HepG2 (cell line): ENCODE results near the gene DEFB129.
A peak's percentile ranks its signal among the peaks of the same experiment; 100 is the strongest.

Experiments used
- ASH2L ChIP-seq: fragments of 300-600, 200-600 bp; sonication (generic); IDR thresholded peaks from 2 replicates; pipeline ENCODE4 v1.7.0; 2017; ENCODE audit warnings: low read depth, mild to moderate bottlenecking, moderate library complexity, mixed read lengths, low read length; ENCODE audit not compliant: insufficient read length
- CENPX ChIP-seq: sonication (generic); formaldehyde crosslinking; IDR thresholded peaks from 2 replicates; pipeline ENCODE4 v1.9.0; 2021; ENCODE audit warnings: mild to moderate bottlenecking, missing genetic modification reagents, moderate library complexity
- EZH2 ChIP-seq: conservative IDR thresholded peaks from 2 replicates; pipeline ENCODE4 v1.6.1; 2012; ENCODE audit warnings: mild to moderate bottlenecking, low read depth, low read length, moderate library complexity
- IRF2 ChIP-seq: IDR thresholded peaks from 2 replicates; pipeline ENCODE4 v1.6.1; 2018; ENCODE audit warnings: missing genetic modification reagents, missing compliant biosample characterization
- MLX ChIP-seq: IDR thresholded peaks from 2 replicates; pipeline ENCODE4 v1.6.1; 2016
- SIN3A ChIP-seq: IDR thresholded peaks from 2 replicates; pipeline ENCODE4 v1.6.1; 2011; ENCODE audit warnings: low read depth, mild to moderate bottlenecking, control low read depth, low read length, borderline replicate concordance
- SOX5 ChIP-seq: IDR thresholded peaks from 2 replicates; pipeline ENCODE4 v1.6.1; 2016; ENCODE audit warnings: borderline replicate concordance
- SOX6 ChIP-seq, 2 experiments: fragments of 450-650 bp in 1 of 2; sonication (generic) in 1 of 2; formaldehyde crosslinking in 1 of 2; IDR thresholded peaks; 2 replicates each; pipeline versions ENCODE4 v1.4.0 to v1.6.1; 2017 to 2020; ENCODE audit warnings: antibody characterized with exemption in 1 of 2, mild to moderate bottlenecking in 1 of 2, missing genetic modification reagents in 1 of 2
- SP1 ChIP-seq, 2 experiments: fragments of 450-650 bp in 1 of 2; sonication (generic) in 1 of 2; formaldehyde crosslinking in 1 of 2; IDR thresholded peaks; 2 replicates each; pipeline versions ENCODE4 v1.4.0 to v1.6.1; 2016 to 2020; ENCODE audit warnings: missing genetic modification reagents in 1 of 2
- SP2 ChIP-seq: sonication (generic); formaldehyde crosslinking; IDR thresholded peaks from 2 replicates; pipeline ENCODE4 v1.5.1; 2020; ENCODE audit warnings: mild to moderate bottlenecking, missing genetic modification reagents
- SRF ChIP-seq: IDR thresholded peaks from 2 replicates; pipeline ENCODE4 v1.6.1; 2011; ENCODE audit warnings: mild to moderate bottlenecking, low read depth, low read length, moderate library complexity
- ZNF350 ChIP-seq: sonication (generic); formaldehyde crosslinking; IDR thresholded peaks from 2 replicates; pipeline ENCODE4 v1.4.0; 2020; ENCODE audit warnings: mild to moderate bottlenecking, low read depth, missing genetic modification reagents, borderline replicate concordance

GRCh38 chr20:258963-259362 is 31.9 kb downstream of the DEFB129 start:
- TF ChIP-seq IRF2 (CRISPR knock-in tag) = 0 out of 2 replicates have a peak, but pooled peaks have one; percentile 36
- 0 out of 2 replicates have a peak, but pooled peaks have one; percentile 14 for TF ChIP-seq MLX (CRISPR knock-in tag)
- no peak for TF ChIP-seq SOX6 (IDR thresholded peaks at IDR 0.05)
- no peak for TF ChIP-seq SOX6 (CRISPR knock-in tag; IDR thresholded peaks at IDR 0.05)
- TF ChIP-seq SP1 (IDR thresholded peaks at IDR 0.05) = no peak
- TF ChIP-seq SP1 (CRISPR knock-in tag; IDR thresholded peaks at IDR 0.05) = no peak
- TF ChIP-seq SRF = no peak
- TF ChIP-seq EZH2 = no peak
- no peak for TF ChIP-seq SP2
- no peak for TF ChIP-seq SOX5 (CRISPR knock-in tag)
- no peak for TF ChIP-seq ASH2L
- TF ChIP-seq SIN3A = no peak
- no peak for TF ChIP-seq CENPX (CRISPR knock-in tag)
- 0 out of 2 replicates have a peak, but pooled peaks have one; percentile 29 for TF ChIP-seq ZNF350
